Upper lobe of right lung (tissue), 1 donor: ENCODE data around the gene DDR2. TPM values are rescaled to one million over a fixed set of nuclear protein-coding genes. Genes with fewer than 3 reads are reported as not detected.

Source experiments
- ATAC-seq: fragments of 200-7000 bp; cut with Tn5 transposase; one replicate; pipeline ENCODE4 v1.9.1; 2020; ENCODE audit warnings: mild to moderate bottlenecking, moderate library complexity
- DNase-seq: peaks from one replicate; pipeline ENCODE4 v3.0.0-alpha.2; 2020
- H3K27ac ChIP-seq: fragments of 200-600 bp; one replicate; pipeline ENCODE4 v1.8.0; 2022
- H3K27me3 ChIP-seq: fragments of 200-600 bp; one replicate; pipeline ENCODE4 v1.8.0; 2022; ENCODE audit warnings: mild to moderate bottlenecking
- H3K36me3 ChIP-seq: fragments of 200-600 bp; one replicate; pipeline ENCODE4 v1.8.0; 2022
- H3K4me1 ChIP-seq: fragments of 200-600 bp; one replicate; pipeline ENCODE4 v1.8.0; 2022
- H3K4me3 ChIP-seq: fragments of 200-600 bp; one replicate; pipeline ENCODE4 v1.8.0; 2022; ENCODE audit warnings: mild to moderate bottlenecking
- H3K9me3 ChIP-seq: fragments of 200-600 bp; one replicate; pipeline ENCODE4 v1.8.0; 2022
- CTCF ChIP-seq: fragments of 200-600 bp; IDR thresholded peaks from one replicate; pipeline ENCODE4 v1.8.0; 2022; ENCODE audit warnings: antibody characterized with exemption
- intact Hi-C: fragments of 100-400 bp; cut with DNase I; formaldehyde crosslinking; loops from one replicate; pipeline ENCODE4 v1.11.0; 2022
- total RNA-seq: library from RNA; stranded (reverse); fragmentation: NEBNext Ultra II Directional; extraction: Animal tissue kit (Norgen Biotek cat#: 25700); gene quantifications from one replicate; pipeline ENCODE4 v1.2.1, GENCODE V29; 2021
- donor health status: DM: no; HTN: yes; CAD: no; lungs with severe emphysema.

DDR2 gene
- total RNA-seq, 1 donor from 2014 or later: 44.6 TPM

GRCh38 chr1:162662013-162662412, 29.7 kb downstream of the DDR2 start:
- no peaks in the 10 kb centered on the region for H3K27me3 ChIP-seq
- no peaks in the 10 kb centered on the region for H3K9me3 ChIP-seq
- intact Hi-C loops: no loop called here
- no peak for DNase-seq
- H3K36me3 ChIP-seq: no peaks in the 10 kb centered on the region
- no peak for ATAC-seq
- no peak for TF ChIP-seq CTCF
- no peaks in the 10 kb centered on the region for H3K4me1 ChIP-seq
- H3K4me3 ChIP-seq: no peak overlapping the region
- H3K27ac ChIP-seq: no peak overlapping the region

- no peak overlapping the region for H3K4me3 ChIP-seq
- ATAC-seq (no peak), DNase-seq (no peak)
- H3K27ac ChIP-seq: no peak overlapping the region
- no peaks in the 10 kb centered on the region for H3K9me3 ChIP-seq
- no peaks in the 10 kb centered on the region for H3K4me1 ChIP-seq
- no peaks in the 10 kb centered on the region for H3K27me3 ChIP-seq
- intact Hi-C loops: no loop called here
- TF ChIP-seq CTCF: no peak
- H3K36me3 ChIP-seq: no peaks in the 10 kb centered on the region
Measured at GRCh38 chr1:162663086-162663485, 30.8 kb downstream of the DDR2 start.

- TF ChIP-seq CTCF: no peak
- H3K4me1 ChIP-seq: no peaks in the 10 kb centered on the region
- intact Hi-C loops: no loop called here
- H3K27me3 ChIP-seq: no peaks in the 10 kb centered on the region
- no peak overlapping the region for H3K27ac ChIP-seq
- no peaks in the 10 kb centered on the region for H3K9me3 ChIP-seq
- H3K4me3 ChIP-seq: no peak overlapping the region
- peak; percentile 79 for ATAC-seq
- H3K36me3 ChIP-seq: no peaks in the 10 kb centered on the region
- no peak for DNase-seq
Measured at GRCh38 chr1:162663589-162664106, 31.4 kb downstream of the DDR2 start.

- Histone ChIP-seq H3K9me3 (no peaks in the 10 kb centered on the region), H3K27me3 (no peaks in the 10 kb centered on the region), H3K36me3 (no peaks in the 10 kb centered on the region), H3K4me1 (no peaks in the 10 kb centered on the region), H3K4me3 (no peak overlapping the region), H3K27ac (no peak overlapping the region)
- DNase-seq: no peak
- intact Hi-C loops: no loop called here
- no peak for ATAC-seq
- TF ChIP-seq CTCF: no peak
Measured at GRCh38 chr1:162666006-162666645, 33.9 kb downstream of the DDR2 start.

- intact Hi-C loops: no loop called here
- ATAC-seq (no peak), DNase-seq (no peak)
- Histone ChIP-seq H3K36me3 (no peaks in the 10 kb centered on the region), H3K27me3 (no peaks in the 10 kb centered on the region), H3K27ac (no peak overlapping the region), H3K9me3 (no peaks in the 10 kb centered on the region), H3K4me1 (no peaks in the 10 kb centered on the region), H3K4me3 (no peak overlapping the region)
- no peak for TF ChIP-seq CTCF
Measured at GRCh38 chr1:162667381-162668080, 35.3 kb downstream of the DDR2 start.
